GM18517 (cell line): ENCODE results near the gene GABRE.

Experiments
- ATAC-seq: cut with Tn5 transposase; IDR thresholded peaks from one replicate; pipeline ENCODE4 v1.9.1; 2021; ENCODE audit warnings: mild to moderate bottlenecking, moderate library complexity; ENCODE audit not compliant: unreplicated experiment

The GABRE gene, protein sequence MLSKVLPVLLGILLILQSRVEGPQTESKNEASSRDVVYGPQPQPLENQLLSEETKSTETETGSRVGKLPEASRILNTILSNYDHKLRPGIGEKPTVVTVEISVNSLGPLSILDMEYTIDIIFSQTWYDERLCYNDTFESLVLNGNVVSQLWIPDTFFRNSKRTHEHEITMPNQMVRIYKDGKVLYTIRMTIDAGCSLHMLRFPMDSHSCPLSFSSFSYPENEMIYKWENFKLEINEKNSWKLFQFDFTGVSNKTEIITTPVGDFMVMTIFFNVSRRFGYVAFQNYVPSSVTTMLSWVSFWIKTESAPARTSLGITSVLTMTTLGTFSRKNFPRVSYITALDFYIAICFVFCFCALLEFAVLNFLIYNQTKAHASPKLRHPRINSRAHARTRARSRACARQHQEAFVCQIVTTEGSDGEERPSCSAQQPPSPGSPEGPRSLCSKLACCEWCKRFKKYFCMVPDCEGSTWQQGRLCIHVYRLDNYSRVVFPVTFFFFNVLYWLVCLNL

DNA sequence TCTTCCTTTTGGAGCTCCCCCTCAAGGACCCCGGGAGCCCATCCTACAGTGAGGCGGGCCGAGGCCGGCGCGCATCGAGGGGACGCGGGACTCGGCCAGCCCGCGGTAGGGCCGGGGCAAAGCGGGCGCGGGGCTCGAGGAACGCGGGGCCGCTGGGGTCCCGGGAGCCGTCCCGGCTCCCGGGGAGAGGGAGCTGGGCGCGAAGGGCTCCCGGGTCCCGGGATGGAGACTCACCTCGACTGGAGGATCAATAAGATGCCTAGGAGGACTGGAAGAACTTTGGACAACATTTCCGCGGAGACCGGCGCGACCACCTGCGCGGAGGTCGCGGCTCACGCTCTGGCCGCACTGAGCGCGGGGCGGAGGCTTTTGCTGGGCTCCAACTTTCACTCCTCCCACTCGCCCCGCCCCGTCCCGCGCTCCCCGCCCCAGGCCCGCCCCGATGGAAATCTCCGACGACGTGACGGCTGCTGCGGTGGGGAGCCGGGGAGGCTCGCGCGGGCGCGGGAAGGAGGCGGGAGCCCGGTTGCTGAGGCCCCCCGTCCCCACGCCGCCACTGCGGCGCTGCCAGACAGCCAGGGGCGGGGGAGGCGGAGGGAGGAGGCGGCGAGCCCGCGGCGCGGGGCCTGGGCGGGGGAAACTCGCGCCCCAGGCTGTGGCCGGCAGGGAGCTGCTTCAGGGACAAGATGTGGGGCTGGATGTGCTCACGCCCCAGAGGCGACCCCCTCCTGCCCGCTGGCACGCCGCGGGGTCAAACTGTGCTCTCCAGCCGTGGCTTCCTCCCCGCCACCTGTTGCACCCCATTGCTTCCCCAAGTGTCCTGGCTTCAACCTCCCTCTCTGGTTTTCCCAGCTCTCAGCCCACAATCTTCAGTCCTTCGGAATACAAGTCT, at the start of gene GABRE:
Gene GABRE (minus strand): TSS at position 341 of the 892 bp plus-strand sequence. CDS start 51 bp downstream, at position 290.
- ATAC-seq, result no peak

DNA sequence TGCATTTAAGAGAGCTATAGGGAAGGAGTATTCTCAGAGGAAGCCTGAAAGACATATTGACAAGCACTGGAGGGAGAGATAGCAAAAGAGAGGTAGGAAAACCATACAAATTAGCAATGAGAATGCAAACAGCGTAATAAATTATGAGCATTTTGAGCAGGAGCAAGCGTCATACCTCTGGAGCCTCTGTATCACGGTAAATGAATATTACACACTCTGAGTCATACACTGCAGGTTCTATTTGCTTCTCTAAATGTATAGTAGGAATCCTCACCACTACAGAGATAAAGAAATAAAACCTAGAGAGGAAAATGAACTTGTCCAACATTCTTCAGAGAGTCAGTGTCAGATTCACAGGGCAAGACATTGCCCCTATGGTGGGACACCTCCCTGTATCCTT, 46.4 kb upstream of the GABRE start:
- ATAC-seq, result no peak

DNA sequence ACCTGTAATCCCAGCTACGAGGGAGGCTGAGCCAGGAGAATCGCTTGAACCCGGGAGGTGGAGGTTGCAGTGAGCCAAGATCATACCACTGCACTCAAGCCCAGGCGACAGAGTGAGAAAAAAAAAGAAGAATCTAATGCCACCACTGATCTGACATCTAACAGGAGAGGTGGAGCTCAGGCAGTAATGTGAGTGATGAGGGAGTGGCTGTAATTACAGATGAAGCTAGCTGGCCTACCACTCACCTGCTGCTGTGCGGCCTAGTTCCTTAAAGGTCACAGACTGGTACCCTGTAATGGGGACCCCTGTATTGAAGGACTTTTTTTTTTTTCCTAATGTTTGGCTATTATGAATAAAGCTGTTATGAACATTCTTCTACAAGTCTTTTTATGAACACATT, 25.3 kb upstream of the GABRE start:
- ATAC-seq, result no peak

DNA sequence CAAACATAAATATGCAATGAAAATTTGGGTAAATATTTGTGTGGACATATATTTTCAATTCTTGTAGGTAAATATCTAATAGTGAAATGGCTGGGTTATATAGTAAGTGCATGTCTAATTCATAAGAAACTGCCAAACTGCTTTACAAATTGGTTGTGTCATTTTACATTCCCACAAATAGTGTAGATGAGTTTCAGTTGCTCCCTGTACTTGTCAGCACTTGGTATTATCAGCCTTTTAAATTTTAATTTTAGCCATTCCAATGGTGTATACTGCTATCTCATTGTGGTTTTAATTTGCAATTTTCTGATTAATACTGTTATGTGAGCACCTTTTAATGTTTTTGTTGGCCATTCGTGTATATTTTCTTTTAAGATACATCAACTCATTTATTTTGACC, 23.1 kb upstream of the GABRE start:
- ATAC-seq, result no peak

DNA sequence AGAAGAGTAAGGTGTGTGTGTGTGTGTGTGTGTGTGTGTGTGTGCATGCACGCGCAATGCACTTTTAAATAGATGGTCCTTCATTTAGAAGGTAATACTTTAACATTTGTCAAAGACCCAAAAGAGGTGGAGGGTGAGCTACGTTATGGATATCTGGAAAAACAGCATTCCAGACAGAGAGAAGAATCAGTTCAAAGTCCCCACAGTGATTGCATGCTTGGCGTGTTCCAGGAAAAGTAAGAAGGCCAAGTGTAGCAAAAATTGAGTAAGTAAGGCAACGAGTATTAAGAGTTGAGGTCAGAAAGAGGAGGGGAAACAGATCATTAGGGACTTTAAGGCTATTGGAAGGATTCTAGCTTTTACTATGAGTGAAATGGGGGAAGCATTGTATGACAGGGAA, 21.9 kb upstream of the GABRE start:
- no peak for ATAC-seq

DNA sequence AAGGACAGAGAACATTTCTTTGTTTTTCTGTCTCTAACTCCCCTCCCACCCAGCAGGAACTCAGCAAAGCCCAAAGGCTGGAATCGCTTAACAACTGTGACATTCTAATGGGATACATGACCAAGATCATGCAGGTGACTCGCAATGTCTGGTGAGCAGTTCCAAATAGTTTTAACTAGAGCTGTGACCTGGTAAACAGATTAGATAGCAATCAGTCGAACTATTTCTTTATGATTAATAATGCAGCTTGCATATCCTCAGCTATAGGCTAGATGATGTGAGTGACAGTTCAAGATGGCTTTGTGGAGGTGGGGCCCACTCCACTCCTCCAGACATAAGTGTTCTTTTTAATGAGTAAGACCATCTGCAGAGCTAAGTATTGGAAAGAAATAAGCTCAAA, 20.0 kb upstream of the GABRE start:
- no peak for ATAC-seq

DNA sequence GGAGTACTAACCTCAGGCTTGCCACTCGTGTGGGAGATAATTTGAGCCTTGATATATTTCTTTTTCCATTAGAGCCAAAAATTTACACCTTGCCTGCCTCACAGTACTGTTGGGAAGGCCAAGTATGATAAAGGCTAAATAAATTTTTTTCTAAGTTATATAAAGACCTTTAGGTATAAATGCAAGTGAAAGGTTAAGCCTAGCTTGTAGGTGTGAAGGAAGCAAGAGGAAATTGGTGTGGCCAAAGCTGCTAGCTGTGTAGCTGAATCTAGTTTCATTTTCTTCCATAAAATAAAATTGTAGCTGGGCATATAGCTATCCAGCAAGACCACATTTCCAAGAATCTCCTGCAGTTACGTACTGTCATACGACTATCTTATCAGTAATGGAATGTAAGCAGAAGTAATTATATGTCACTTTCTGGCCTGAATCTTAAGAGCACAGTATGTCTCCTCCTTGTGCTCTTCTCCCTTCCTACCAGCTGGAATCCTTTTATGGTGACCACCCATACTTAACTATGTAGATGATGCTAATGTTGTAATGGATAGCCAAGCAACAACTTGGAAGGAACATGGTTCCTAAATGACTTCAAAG, 14.3 kb upstream of the GABRE start:
- ATAC-seq, result no peak

DNA sequence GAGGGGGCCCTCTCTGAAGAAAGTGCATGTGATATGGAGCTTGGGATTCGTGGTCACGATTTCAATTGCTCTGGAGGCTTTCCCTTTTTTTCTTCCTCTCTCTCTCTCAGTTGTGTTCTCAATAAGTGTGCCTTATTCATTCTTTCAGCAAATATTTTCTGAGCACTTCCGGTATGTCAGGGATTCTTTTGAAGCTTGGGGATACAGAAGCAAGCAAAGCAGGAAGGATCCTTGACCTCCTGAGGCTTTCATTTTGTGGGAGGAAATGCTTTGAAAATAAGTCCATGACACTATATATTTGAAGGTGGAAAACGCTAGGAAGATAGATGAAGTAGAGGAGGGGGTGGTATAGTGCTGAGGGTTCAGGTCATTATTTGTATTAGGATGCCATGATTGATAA, 12.6 kb upstream of the GABRE start:
- ATAC-seq, result no peak

DNA sequence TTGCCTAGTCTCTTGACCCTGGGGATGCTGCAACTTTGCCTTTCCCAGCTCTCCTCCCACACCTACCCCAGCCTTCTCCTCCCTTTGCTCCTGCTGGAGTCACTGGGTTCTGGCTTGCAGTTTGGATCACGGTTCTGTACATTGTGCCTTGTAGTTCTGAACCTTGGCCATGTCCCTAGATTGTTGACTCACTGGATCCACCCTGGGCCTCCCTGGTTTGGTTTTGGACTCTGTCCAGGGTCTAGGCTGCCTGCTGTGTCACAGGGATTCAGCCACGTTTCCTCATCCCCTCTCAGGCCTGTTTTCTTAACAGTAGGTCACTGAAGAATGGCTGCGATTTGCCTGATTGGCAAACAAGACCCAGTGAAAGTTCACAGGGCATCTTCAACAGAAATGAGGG, 11.5 kb upstream of the GABRE start:
- ATAC-seq, result no peak

DNA sequence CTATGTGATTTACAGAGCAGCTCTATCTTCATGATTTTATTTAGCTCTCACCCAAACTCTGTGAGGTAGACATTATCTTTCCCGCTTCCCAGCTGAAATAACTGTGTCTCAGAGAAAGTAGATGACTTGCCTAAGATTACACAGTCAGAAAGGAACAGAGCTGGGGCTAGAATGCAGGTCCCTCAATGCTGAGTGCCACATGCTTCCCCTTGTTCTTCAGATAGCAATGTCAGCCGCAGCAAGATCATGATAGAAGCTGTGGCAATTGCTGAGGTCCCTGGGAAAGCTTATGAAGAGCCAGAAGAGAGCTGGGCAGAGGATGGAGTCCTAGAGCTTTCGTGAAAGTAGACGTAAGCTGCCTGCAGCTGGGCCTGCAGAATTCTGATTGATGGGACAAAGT, 11.1 kb upstream of the GABRE start:
- no peak for ATAC-seq

DNA sequence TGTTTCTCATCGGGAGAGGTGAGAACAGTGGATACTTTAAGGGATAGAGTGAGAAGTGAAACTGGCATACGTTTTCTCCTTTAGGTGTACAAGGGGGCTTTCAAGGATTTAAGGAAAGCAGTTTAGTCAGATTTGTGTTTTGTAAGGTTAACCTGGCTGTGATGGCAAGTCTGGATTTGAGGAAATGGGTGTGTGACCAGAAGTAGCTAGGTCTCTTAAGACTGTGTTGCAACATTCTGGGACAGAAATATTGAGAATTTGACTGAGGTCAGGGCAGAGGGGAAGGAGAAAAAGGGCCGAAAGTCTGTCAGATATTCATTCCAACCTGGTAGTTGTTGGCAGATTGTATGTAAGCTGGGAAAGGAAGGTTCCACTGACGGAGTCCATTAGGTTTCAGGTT, 10.4 kb upstream of the GABRE start:
- no peak for ATAC-seq

DNA sequence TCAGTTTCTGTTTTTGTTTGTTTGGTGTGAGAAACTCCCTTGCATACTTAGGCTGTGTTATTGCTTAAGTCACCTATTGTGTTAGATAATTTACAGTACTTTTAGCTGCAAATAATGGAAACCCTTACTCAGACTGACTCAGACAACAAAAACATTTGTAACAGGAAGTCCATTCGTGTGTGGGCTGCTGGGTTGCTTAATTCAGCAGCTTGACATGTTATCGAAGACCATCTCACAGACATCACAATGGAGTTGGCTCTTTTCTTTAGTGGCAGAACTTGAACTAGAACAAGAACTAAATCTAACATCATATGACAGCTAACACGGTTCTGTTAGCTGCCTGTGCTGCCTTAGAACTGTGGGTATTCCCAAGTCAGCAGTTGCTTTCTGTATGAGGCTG, 9.9 kb upstream of the GABRE start:
- ATAC-seq, result no peak

DNA sequence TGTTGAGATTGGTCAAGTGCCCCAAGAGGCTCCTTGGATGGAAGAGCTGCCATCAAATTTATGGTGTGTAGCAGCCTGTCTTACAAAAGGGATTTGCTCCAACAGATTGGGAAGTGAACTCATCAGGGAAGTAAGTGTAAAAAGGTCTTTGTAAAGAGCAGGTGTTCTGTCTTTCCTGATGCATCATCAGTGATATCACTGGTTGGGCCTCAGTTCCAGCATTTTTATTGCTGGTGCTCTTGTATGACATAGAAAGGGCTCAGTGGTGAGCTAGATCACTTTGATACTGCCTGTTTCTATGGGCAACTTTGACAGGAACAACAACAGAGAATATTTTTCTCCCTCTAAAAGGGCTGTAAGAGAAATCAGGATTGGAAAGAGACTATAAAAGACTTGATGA, 8.7 kb upstream of the GABRE start:
- ATAC-seq, result no peak

DNA sequence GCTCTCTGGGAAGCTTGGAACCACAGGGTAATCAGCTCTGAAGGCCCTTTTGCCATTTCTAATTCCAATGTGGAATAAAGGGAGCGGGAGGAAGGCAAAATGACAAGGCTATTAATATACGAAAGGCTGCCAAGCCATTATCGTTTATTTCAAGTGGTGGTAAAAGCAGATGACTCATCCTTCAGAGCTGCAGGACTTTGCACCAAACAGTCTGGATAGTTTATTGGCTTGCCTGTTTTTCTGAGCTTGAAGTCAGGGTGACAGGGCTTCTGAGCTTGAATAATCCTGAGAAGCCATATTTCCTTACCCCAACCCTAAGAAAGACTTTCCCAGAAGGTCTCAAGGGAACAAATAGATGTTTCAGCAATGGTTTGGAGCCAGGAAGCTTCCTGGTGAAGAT, 7.7 kb upstream of the GABRE start:
- no peak for ATAC-seq

DNA sequence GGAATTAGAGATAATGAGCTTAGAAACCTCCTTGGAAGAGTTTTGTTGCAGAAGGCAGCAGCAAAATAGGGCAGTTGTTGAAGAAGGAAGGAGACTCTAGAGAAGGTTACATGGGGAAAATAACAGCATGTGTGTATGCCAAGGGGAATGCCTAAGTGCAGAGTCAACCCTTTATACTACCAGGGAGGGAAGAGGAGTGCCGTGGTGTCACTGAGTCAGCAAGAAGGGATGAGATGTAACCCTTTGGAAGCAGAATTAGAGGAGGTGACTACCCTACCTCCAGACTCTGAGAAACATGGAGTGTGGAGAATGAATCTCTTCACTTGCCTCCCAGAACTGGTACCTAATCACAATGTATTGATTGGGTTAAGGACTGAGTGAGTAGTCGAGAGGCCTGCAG, 6.7 kb upstream of the GABRE start:
- ATAC-seq, result no peak

DNA sequence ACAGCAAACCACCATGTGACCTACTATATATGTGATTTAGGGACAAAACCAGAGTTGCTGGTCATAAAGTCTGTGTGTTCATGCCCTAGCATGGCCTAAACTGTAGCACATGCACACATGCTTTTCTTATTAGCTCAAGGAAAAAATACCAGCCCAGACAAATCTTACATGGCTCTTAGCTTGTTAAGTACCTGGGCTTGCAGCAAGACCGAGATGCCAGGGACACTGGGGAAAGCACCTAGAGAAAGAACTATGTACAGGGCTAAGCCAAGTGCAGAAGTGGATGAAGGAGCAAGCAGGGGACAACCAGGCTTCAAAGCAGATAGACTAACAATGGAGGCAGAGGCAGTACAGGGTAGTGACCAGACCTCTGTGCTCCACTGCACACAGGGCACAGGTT, 3.4 kb upstream of the GABRE start:
- ATAC-seq, result no peak

DNA sequence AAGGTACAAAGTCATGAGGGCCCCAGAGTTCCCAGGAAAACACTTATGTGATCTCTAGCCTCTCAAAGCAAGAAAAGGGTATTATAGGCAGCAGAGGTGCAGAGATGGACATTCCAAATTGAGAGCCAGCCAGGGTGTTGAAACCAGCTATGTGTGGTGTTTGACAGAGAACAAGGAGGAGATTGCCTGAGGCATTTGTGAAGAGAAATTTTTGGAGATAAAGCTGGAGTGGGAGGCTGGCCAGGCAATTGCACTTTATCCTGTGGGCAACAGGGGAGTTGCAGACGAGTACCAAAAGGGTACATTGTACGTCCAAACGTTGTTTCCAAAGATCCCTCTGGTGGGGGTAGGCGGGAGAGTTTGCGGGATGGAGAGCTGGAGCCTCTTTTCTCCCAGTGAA, 2.5 kb upstream of the GABRE start:
- no peak for ATAC-seq

DNA sequence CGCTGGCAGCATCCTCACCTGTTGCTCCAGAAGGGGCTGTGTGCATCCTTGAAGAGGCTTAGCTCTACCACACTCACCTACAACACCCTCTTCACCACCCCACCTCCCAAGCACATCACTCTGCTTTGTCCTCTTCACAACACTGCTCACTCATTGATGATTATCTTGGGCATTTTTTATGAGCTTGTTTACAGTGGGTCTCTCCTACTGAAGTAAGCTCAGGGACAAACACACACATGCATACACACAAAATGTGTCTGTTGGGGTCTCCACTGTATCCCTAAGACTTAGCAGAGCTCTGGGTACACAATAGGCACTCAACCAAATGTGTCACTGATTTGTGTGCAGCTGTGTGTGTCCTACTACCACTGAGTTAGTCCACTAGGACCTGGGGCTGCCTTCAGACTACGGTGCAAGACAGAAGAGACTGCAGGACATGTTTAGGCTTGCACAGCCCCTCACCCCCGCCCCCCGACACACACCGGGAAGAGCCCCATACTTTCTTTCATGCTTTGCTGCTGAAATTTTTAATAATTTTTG, 1.3 kb upstream of the GABRE start:
- no peak for ATAC-seq

DNA sequence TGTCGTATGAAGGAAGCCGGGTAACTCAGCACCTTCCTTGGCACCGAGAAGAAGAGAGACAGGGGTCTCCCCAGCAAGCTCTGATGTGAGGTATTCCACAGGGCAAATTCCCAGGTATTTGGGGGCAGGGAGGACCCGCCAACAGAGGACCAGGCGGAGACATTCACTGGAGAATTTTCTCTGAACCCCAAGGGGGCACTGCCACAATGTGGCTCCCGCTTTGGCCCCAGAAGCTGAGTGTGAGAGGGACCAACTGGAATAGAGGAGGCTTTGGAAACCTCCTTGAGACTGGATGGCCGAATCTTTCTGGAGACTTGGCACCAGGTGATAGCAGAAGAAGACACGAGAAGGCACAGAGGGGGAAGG, 735 bp upstream of the GABRE start:
- ATAC-seq, result no peak

DNA sequence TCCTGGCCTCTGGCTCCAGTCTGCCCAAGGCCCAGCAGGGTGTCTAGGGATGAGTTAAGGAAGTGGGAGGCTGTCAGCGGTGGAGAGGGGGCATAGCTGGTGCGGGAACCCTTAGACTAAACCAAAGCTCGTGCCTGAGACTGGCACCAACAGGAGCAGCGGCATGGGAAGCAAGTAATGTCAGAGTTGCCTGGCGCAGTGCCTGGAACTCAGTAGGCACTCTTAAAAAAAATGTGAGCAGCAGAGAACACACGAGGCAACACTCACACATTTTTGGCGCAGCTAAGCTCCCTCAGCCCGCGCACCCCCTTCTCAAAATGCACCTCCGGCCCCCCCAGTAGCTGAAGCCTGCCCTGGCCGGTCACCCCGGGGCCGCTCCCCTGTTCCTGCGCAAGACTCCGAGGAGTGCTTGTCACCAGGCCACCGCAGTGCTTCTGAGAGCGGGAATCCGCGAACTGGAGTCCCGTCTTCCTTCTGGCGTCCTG, 583 bp downstream of the GABRE start:
- no peak for ATAC-seq

DNA sequence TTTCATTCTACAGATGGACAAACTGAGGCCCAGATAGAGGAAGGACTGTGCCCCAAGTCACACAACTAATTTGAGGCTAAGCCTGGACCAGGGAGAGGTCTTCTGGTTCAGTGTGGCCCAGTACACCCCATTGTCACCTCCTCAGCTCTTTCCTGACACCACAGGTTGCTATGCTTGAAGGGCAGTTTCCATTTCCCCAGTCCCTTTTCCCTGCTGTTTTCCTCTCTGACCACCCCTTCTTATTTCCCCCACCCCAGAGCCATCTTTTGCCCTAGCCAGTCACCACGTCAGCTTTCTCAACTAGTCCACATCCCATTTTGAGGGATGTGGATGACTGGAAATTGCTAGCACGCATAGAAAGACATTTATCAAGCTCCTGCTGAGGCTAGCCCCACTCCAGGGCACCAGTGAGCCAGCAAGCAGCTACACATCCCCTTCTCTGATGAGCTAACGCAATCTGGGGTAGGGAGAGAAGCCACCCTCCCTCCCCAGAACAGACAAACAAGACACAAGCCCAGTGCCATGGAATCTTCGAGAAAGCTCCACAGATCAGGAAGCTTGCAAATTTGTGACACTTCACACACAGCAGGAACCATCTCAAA, 1.3 kb downstream of the GABRE start:
- ATAC-seq, result no peak
